Transverse colon (tissue), 3 donors: Measurements from ENCODE around the gene ZKSCAN4.

ENCODE experiments used
- EP300 ChIP-seq: sonication (generic); formaldehyde crosslinking; IDR thresholded peaks from one replicate; pipeline ENCODE4 v1.6.1; 2017; ENCODE audit warnings: antibody characterized with exemption, low read depth
- POLR2A ChIP-seq: fragments of 450-650 bp; IDR thresholded peaks from one replicate; pipeline ENCODE4 v1.6.1; 2016; ENCODE audit warnings: antibody characterized with exemption, mild to moderate bottlenecking, moderate library complexity
- TF ChIP-seq, protein P1 (sequence below), 5 experiments: fragments of 200-600 bp in 3 of 5; fragments of 450-650 bp in 2 of 5; sonication (generic) in 3 of 5; IDR thresholded peaks; 1 replicate in 2 of 5; 2 replicates in 3 of 5; pipeline ENCODE4 v1.5.1; 2016 to 2017; ENCODE audit warnings: antibody characterized with exemption in 5 of 5, inconsistent platforms in 3 of 5, mild to moderate bottlenecking in 2 of 5, moderate library complexity in 1 of 5

DNA sequence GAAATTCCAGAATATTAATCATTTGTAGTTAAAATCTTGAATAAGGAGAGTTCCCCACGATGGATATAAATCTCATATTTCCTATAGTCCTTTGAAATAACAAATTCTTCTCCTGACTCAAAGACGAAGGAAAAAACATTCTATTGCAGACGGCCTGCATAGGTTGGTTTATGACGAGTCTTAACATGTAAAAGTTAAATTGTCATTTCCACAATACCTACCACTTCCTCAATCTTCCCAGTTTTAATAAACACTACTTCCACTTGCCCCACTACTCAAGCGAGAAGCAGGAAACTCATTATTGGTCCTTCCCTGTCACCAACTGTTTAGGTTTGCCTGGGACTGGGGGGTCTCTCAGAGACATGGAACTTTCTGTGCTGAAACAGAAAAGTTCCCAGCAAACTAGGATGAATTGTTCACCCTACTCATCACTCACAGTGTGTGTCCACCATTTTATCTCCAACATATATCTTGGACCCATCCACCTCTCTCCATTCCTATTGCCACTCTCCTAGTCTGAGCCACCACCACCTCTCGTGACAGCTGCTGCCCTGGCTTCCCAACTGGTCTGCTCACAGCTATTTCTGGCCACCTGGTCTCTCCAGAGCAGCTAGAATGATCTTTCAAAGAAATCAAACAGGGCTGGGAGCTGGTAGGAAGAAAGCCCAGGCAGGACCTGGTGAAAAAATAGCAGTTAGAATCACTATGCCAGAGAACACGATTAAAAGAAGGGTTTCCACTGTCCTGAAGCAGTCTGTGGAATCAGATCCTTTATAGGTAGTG, 42.1 kb downstream of the ZKSCAN4 start:
- TF ChIP-seq, protein P1, sequence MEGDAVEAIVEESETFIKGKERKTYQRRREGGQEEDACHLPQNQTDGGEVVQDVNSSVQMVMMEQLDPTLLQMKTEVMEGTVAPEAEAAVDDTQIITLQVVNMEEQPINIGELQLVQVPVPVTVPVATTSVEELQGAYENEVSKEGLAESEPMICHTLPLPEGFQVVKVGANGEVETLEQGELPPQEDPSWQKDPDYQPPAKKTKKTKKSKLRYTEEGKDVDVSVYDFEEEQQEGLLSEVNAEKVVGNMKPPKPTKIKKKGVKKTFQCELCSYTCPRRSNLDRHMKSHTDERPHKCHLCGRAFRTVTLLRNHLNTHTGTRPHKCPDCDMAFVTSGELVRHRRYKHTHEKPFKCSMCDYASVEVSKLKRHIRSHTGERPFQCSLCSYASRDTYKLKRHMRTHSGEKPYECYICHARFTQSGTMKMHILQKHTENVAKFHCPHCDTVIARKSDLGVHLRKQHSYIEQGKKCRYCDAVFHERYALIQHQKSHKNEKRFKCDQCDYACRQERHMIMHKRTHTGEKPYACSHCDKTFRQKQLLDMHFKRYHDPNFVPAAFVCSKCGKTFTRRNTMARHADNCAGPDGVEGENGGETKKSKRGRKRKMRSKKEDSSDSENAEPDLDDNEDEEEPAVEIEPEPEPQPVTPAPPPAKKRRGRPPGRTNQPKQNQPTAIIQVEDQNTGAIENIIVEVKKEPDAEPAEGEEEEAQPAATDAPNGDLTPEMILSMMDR (IDR thresholded peaks at IDR 0.05) = no peak
- no peak for TF ChIP-seq EP300
- TF ChIP-seq POLR2A = no peak
